T follicular helper cell (primary cell): Measurements from ENCODE around the gene PHOSPHO2.

Experiments used
- DNase-seq: peaks from one replicate; pipeline ENCODE4 v3.0.0-alpha.2; 2020; ENCODE audit warnings: low read depth
- total RNA-seq, 2 experiments: gene quantifications; one replicate each; lab custom pipeline; 2026; lab: John Stamatoyannopoulos, UW

The PHOSPHO2 gene, protein sequence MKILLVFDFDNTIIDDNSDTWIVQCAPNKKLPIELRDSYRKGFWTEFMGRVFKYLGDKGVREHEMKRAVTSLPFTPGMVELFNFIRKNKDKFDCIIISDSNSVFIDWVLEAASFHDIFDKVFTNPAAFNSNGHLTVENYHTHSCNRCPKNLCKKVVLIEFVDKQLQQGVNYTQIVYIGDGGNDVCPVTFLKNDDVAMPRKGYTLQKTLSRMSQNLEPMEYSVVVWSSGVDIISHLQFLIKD
- 1.2 to 1.7 reads per million in 2 experiments for total RNA-seq

GRCh38 chr2:169694113-169694893 is at the start of gene PHOSPHO2, which contains the start of gene CFAP210:
TSS of gene PHOSPHO2 (plus strand) at chr2:169694469. CDS start at chr2:169700972, 6,503 bp downstream.
TSS of gene CFAP210 (minus strand) at chr2:169694405. CDS start at chr2:169694327, 78 bp downstream.
- DNase-seq = peak; percentile 99

- no peak for DNase-seq
Observed at GRCh38 chr2:169647496-169647895, 46.8 kb upstream of the PHOSPHO2 start.

DNA sequence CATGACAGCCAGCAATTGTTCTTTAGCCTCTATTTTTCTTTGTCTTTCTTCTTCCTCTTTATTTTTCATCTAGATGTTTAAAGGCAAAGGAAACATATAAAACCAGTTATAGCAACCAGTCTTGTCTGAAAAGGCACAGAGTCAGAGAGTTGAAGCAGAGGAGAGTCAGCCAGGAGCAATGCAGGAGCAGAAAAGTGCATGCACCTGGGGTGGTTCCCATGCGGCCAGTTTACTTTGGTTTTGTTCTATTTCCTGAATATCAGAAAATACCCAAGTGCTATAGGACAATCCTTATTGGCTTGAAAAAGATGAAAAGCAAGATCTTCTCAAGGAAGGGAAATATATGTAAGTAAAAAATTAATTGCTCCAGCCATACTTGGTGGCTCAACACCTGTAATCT is 45.0 kb upstream of the PHOSPHO2 start:
- DNase-seq = no peak

DNA sequence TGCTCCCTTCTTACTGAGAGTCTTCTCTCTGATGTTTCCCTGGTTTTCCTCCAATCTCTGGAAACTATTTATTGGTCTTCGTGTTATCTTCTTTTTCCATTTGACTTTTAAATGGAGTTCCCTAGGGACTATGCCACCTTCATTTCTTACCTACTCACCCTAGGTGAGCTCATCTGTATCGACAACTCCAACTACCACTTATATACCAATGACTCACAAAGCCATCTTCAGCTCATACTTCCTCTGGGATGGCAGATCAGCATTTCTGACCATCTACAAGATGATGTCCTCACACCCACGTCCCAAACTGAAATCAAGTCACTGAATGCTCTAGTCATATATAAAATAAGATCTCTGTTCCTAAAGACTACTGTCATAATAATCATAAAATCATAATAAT is 40.6 kb upstream of the PHOSPHO2 start:
- DNase-seq = no peak

GRCh38 chr2:169656164-169656563 is 38.1 kb upstream of the PHOSPHO2 start:
- DNase-seq = no peak

DNA sequence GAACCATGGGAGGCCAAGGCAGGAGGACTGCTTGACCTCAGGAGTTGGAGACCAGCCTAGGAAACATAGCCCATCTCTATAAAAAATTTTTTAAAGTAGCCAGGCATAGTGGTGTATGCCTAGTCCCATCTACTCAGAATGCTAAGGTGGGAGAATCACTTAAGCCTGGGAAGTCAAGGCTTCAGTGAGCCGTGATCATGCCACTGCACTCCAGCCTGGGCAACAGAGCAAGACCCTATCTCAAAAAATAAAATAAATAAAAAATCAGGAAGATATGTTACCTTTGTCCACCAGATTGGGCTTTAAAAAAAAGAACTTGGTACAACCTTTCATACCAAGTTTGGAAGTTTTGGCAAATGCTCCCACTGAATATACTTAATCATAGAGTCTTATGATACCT is 35.4 kb upstream of the PHOSPHO2 start:
- no peak for DNase-seq

GRCh38 chr2:169659320-169659719 is 34.9 kb upstream of the PHOSPHO2 start:
- DNase-seq = no peak

GRCh38 chr2:169661265-169661664 is 33.0 kb upstream of the PHOSPHO2 start:
- DNase-seq = no peak

- no peak for DNase-seq
Observed at GRCh38 chr2:169662744-169663143, 31.5 kb upstream of the PHOSPHO2 start.

DNA sequence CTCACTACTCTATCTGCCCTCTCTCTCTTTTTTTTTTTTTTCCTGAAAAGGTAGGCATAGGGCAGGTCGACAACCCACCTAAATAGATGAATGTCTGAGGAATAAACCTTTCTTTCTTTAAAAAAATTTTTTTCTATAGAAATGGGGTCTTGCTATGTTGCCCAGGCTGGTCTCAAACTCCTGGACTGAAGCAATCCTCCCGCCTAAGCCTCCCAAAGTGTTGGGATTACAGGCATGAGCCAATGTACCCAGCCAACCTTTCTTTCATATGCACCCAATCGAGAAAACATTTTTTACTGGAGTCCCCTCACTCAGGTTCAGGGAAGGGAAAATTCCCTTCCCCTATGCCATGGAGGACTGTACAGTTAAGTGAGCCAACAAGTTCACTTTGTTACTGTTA is 31.0 kb upstream of the PHOSPHO2 start:
- DNase-seq = no peak

DNA sequence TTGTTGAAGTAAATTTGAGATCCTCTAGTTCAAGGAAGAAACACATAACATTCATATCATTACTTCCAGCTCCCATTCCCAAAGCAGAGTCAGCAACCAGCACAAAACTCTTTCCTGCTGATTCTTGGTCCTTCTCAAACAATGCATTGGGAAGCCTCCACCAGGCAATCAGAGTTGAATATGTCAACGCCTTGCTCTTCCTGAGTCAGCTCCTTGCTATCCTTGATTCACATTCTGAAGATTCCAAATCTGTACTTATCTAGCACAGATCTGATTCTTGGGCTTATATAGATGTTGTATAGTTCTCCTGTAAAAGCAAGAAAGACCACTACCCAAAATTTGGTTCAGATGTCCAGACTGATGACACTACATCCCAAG is 29.7 kb upstream of the PHOSPHO2 start:
- no peak for DNase-seq

GRCh38 chr2:169664978-169665930 is 29.0 kb upstream of the PHOSPHO2 start:
- no peak for DNase-seq

DNA sequence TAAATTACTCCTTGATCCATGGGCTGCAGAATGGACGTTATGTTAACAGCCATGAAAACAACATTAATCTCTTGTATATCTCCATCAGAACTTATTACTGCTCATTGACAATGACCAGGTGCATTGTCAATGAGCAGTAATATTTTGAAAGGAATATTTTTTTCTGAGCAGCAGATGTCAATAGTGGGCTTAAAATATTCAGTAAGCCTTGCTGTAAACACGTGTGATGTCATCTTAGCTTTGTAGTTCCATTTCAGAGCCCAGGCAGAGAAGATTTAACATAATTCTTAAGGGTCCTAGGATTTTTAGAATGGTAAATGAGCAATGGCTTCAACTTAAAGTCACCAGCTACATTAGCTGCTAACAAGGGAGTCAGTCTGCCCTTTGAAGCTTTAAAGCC is 26.7 kb upstream of the PHOSPHO2 start:
- DNase-seq = no peak

DNA sequence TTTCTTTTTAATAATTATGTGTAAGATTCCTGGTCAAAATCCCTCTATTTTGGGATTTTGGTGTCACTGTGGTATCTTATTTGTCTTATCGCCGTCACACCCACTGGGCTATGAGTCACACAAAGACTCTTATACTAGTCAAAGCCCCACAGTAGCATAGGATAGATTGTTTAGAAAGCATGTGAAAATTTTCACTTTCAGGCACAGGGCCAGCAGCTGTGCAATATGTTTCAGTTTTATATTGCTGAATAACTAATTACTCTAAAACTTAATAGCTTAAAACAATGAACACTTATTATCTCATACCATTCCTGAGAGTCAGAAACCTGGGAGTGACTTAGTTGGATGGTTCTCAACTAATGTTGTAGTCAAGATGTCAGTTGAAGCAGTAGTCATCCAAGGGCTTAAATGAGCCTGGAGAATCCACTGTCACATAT is 24.0 kb upstream of the PHOSPHO2 start:
- DNase-seq = no peak

DNA sequence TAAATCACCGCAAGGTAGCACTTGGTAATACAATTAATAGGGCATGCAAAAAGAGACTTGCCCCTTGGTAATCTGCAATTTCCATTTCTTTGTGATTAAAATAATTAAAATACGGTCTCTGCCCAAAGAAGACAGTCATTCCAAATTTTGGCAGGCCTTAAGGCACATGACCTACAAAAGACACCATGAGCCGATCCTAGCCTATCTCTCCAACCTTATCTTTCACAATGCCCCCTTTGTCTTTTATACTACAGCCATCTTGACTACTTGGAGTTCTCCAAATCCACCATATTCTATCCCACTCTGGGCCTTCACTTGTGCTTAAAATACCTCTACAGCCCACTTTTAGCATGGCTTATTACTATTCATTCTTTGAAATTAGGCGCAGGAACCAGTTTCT is 23.3 kb upstream of the PHOSPHO2 start:
- DNase-seq = no peak

GRCh38 chr2:169672406-169672805 is 21.9 kb upstream of the PHOSPHO2 start:
- DNase-seq = no peak

DNA sequence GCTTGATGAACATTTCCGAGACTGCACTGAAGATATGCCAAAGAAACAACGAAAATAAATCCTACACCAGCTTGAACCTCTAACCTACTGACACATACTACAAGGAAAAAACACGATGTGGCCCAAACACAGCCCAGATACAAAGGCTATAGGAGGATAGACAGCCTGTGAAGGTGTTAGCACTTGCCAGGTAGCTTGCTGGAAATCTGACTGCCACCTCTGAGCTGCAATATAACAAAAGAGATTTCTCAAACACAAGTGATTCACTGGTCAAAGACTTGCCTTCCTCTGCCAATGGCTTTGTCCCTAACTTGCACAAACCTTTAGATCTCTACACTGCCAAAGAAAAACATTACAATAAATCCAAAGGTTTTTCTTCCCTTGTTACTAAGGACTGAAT is 21.2 kb upstream of the PHOSPHO2 start:
- DNase-seq = no peak

- DNase-seq = no peak
Observed at GRCh38 chr2:169673921-169674320, 20.3 kb upstream of the PHOSPHO2 start.

GRCh38 chr2:169676357-169676756 is 17.9 kb upstream of the PHOSPHO2 start:
- no peak for DNase-seq

- DNase-seq = no peak
Observed at GRCh38 chr2:169676850-169677249, 17.4 kb upstream of the PHOSPHO2 start.

- DNase-seq = no peak
Observed at GRCh38 chr2:169683054-169683424, 11.2 kb upstream of the PHOSPHO2 start.

GRCh38 chr2:169683425-169684134 is 10.7 kb upstream of the PHOSPHO2 start:
- DNase-seq = no peak
